T47D (cell line): ENCODE results near the gene ARPP21.

Experiments
- DNase-seq, 2 experiments: peaks; one replicate each; pipeline versions ENCODE4 v3.0.0 to v3.0.0-alpha.2; 2011 to 2012; ENCODE audit warnings: low read depth in 1 of 2, low spot score in 1 of 2
- JUND ChIP-seq: IDR thresholded peaks from 2 replicates; pipeline ENCODE4 v1.6.1; 2012; ENCODE audit warnings: low read depth
- in situ Hi-C: cut with HindIII; loops from 2 replicates; pipeline ENCODE4 v1.10.0; 2016; ENCODE audit warnings: low sequenced_read_pairs, low pct_unique_long_range_greater_than_20kb

ARPP21 gene

DNA sequence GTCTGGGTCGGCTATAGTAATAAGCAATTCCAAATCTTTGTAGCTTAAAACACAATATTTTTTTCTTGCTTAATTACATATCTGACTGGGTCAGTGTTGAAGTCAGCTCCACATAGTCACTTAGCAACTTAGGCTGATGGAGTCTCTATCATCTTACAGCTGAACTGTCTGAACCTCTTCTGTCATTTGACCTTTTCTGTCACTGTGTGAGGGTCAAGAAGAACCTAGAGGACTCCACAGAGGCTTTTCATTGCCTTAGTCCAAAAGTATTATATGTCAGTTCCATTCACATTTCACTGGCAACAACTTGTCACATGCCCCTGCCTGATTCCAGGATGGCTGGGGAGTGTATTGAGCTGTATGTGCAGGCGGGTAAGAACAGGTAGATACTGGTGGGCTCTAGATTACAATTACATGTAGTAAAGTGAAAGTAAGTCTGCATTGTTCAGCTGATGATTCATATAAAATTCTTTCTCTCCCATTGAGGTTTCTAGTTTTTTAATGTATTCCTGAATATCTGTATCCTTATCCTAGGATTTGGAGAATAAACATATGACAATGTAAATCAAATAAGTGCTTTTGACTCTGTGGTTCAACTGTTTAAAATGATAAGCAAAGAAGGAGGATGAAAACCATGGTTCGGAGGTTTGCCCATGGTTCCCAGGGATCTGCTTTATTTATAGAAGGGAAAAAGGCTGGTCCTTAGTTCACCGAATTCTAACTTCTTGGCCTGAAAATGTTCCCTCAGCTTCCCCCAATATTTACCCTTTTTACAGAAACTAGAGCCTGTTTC is 5.8 kb upstream of the ARPP21 start:
- TF ChIP-seq JUND: no peak
- DNase-seq: no peak
- in situ Hi-C loops: no loop called here

DNA sequence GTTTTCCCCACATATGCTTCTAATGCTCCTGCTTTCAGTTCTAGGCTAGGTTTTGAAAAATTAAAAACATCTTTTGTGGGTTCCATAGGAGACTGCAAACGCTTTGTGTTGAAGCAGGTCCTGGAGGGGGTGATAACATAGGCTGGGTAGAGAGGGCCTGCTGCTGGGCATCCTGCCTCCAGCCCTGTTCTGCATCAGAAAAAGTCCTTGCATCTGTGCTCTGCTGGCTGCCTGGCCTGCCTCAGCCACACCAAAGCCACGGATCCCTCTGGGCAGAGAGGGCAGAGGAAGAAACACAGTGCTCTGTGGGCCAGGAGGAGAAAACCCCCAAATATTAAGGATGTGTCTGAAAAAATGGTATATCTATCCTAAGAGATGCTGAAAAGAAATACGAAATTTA is 3.9 kb upstream of the ARPP21 start:
- no peak for TF ChIP-seq JUND
- DNase-seq: no peak

GRCh38 chr3:35635926-35636683 is 3.2 kb upstream of the ARPP21 start:
- in situ Hi-C loops: no loop called here

More for the DNA sequence above, 3.9 kb upstream of the ARPP21 start:
- in situ Hi-C loops: no loop called here

DNA sequence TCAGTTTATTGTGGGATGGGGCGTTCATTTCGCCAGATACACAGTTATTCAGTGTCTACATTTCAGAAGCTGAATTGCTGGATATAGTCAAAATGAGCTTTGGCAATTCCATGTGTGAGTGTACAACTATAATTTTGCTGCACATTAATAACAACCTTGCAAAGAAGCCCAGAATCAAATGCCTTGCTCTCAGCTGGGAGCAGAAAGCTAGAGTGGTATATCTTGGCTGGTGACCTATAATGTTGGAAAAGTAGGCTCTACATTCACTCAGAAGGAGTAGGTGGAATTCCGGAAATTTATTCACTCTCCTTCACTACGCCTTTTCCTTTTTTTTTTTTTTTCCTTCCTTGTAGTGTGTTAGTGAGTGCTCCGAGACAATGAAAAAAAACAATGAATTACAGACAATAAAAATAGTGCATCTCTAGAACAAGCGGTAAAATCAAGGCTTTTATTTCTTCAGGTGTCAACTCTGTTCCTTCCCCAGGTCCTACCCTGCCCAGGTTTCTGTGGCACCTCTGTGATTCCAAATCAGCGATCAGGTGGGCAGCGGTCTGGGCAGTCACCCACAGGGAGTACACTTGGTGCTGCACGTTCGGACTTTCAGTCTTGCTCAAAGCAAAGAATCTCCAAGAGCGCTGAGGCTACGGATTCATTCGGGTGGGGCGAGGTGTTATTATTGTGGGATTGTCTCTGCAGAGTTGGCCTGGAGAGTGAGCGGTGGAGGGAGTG is 910 bp upstream of the ARPP21 start:
- in situ Hi-C loops: no loop called here
- TF ChIP-seq JUND: no peak
- DNase-seq: no peak

More at GRCh38 chr3:35635926-35636683, 3.2 kb upstream of the ARPP21 start:
- TF ChIP-seq JUND: no peak
- no peak for DNase-seq

DNA sequence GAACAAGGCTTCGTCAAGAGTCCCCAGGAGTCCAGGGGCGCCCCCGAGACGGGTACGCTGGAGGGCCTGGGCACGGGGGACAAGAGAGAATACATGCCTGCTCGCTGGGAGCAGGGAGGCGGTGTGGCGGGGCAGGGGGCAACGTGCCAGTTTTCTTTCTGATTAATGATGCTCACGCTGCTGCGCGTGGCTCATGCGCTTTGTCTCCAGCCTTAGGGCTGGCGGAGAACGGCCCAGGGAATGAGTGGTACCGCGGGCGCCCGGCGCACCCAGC is 408 bp upstream of the ARPP21 start:
- in situ Hi-C loops: no loop called here
- no peak for TF ChIP-seq JUND
- no peak for DNase-seq

- no peak for DNase-seq
These were observed 1.2 kb downstream of the ARPP21 start for GRCh38 chr3:35640190-35641165.

DNA sequence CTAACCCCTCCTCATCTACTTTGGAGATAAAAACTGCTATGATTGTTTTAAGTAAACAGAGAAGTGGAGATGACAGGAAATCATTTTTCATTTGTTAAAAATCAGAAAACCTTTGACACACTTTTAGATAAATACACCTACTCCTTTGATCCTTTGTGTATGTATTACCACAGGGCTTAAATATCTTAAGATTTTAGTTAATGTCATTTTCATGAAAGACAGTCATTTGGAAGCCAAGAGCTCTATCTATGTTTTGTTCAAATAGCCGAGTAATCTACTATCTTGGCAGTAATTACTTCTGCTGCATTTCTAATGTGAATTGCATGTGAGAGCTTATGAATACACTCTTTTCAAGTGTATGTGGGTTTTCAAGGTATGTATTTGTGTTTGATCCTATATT is 2.0 kb downstream of the ARPP21 start:
- DNase-seq: no peak
- in situ Hi-C loops: no loop called here
- TF ChIP-seq JUND: no peak

More at GRCh38 chr3:35640190-35641165, 1.2 kb downstream of the ARPP21 start:
- no peak for TF ChIP-seq JUND
- in situ Hi-C loops: no loop called here

DNA sequence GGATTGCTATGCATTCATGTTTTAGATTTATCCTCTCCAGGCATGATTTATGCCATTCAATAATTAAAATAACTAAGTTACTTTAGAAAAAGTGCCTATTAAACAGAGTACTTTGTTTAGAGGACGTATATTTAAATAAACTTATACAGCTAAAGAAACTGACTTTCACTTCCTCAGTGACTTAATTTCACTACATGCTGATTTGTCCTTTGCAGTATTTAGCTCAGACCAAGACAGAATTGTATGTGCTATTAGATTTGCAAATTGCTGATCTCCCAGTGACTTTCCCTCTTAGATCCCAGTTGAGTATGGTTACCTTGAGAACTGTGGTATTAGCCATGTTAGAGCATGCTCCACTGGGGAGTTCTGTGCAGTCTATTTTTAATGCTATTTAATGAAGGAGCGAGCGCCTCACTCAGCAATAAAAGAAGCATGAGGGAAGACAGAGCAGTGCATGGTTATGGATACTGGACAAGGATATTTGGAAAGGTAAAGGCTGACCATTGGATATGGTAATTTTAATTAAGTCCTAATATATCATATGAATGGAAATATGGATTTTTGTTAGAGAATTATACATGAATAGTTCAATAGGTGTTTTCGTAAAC is 2.7 kb downstream of the ARPP21 start:
- DNase-seq: no peak
- in situ Hi-C loops: no loop called here
- no peak for TF ChIP-seq JUND

DNA sequence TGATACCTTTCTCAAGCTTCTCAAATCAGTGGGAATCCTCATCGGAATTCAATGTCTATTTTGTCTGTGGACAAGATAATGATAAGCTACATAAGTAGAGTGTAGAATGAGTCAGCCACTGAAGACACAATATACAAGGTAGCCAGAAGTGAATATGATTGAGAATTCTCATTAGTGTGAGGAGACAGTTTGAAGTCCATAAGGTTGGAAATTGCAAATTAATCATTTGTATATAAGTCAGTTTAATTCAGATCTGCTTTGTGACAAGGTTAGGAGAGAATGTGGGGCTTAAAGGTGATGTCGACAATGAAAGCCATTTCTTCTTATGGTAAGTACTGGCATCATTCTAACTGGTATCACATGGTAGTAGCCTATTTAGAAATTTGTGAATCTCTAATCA is 4.2 kb downstream of the ARPP21 start:
- no peak for TF ChIP-seq JUND
- in situ Hi-C loops: no loop called here
- no peak for DNase-seq

DNA sequence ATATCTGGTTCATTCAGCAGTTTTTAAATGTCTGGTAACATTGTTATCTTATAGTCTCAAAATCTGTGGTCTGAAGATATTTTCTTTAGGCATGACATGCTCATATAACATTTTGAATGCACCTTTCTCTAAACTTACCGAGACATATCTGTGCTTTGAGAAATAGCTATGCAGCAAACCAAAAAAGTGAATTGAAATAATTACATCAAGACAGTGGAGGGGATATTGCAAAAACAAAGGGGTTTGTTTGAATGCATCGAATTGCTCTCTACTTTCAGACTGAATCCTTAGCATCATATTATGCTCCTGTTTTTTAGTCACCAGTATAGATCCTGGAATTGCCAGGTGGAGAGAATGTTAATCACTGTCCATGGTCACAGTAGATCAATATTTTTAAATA is 5.1 kb downstream of the ARPP21 start:
- TF ChIP-seq JUND: no peak
- no peak for DNase-seq
- in situ Hi-C loops: no loop called here

- TF ChIP-seq JUND: no peak
- in situ Hi-C loops: no loop called here
- DNase-seq: no peak
These were observed 5.9 kb downstream of the ARPP21 start for GRCh38 chr3:35645189-35645588.

DNA sequence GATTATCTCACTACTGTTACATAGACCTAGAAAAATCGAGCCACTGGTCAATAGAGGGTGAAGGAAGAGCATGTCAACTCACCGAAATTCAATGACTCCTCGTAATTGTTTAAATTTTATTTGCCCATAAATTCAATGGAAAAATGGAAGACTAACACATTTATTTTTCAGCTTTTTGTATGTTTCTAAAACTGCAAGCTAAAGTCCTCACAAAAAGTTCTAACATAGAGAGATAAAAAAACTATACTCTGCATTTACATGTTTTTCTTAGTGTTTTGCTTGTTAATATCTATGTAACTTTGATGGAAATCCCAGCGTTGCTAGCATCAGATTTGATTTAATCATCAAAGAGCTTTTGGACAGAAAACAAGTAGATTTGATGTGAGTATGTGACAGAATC is 6.8 kb downstream of the ARPP21 start:
- DNase-seq: no peak
- in situ Hi-C loops: no loop called here
- no peak for TF ChIP-seq JUND
